Neutrophil (primary cell): Measurements from ENCODE around the gene LRMDA.
"Not testable (repeated sequence)": the region's sequence is repeated elsewhere in the genome, so short reads cannot be mapped to it uniquely, and the experiment has no call there.

Experiments used
- H3K27ac ChIP-seq: fragments of 200-600 bp; sonication (generic); 2 replicates; pipeline ENCODE4 v1.5.1; 2016; ENCODE audit warnings: mild to moderate bottlenecking, moderate library complexity
- H3K27me3 ChIP-seq: fragments of 200-600 bp; sonication (generic); 2 replicates; pipeline ENCODE4 v1.6.0; 2016; ENCODE audit warnings: mild to moderate bottlenecking
- H3K36me3 ChIP-seq: fragments of 200-600 bp; sonication (generic); 2 replicates; pipeline ENCODE4 v1.5.1; 2017
- H3K4me1 ChIP-seq, 2 experiments: fragments of 200-600 bp in 1 of 2; sonication (generic) in 1 of 2; 1 replicate in 1 of 2; 2 replicates in 1 of 2; pipeline versions ENCODE4 v1.5.1 to v1.6.1; 2013 to 2016; ENCODE audit warnings: low read depth in 1 of 2, low read length in 1 of 2, mild to moderate bottlenecking in 1 of 2, moderate library complexity in 1 of 2; ENCODE audit not compliant: control insufficient read depth in 1 of 2, insufficient read depth in 1 of 2
- H3K4me3 ChIP-seq, 2 experiments: fragments of 200-600 bp in 1 of 2; sonication (generic) in 1 of 2; 1 replicate in 1 of 2; 2 replicates in 1 of 2; pipeline ENCODE4 v1.5.1; 2013 to 2016; ENCODE audit warnings: low read depth in 1 of 2, low read length in 1 of 2, mild to moderate bottlenecking in 1 of 2, moderate library complexity in 1 of 2
- H3K9me3 ChIP-seq: fragments of 200-600 bp; sonication (generic); 2 replicates; pipeline ENCODE4 v1.5.1; 2016
- CTCF ChIP-seq: fragments of 200-600 bp; sonication (generic); IDR thresholded peaks from 2 replicates; pipeline ENCODE4 v1.5.1; 2016; ENCODE audit warnings: antibody characterized with exemption

Gene LRMDA

GRCh38 chr10:76050291-76050625, 618.8 kb downstream of the LRMDA start:
- H3K4me1 ChIP-seq: no peaks in the 10 kb centered on the region
- no peak for TF ChIP-seq CTCF
- peaks cover 1% of the 10 kb centered on the region for H3K9me3 ChIP-seq
- no peak overlapping the region for H3K4me3 ChIP-seq
- no peaks in the 10 kb centered on the region for H3K27me3 ChIP-seq
- no peaks in the 10 kb centered on the region for H3K36me3 ChIP-seq
- no peak overlapping the region for H3K27ac ChIP-seq

DNA sequence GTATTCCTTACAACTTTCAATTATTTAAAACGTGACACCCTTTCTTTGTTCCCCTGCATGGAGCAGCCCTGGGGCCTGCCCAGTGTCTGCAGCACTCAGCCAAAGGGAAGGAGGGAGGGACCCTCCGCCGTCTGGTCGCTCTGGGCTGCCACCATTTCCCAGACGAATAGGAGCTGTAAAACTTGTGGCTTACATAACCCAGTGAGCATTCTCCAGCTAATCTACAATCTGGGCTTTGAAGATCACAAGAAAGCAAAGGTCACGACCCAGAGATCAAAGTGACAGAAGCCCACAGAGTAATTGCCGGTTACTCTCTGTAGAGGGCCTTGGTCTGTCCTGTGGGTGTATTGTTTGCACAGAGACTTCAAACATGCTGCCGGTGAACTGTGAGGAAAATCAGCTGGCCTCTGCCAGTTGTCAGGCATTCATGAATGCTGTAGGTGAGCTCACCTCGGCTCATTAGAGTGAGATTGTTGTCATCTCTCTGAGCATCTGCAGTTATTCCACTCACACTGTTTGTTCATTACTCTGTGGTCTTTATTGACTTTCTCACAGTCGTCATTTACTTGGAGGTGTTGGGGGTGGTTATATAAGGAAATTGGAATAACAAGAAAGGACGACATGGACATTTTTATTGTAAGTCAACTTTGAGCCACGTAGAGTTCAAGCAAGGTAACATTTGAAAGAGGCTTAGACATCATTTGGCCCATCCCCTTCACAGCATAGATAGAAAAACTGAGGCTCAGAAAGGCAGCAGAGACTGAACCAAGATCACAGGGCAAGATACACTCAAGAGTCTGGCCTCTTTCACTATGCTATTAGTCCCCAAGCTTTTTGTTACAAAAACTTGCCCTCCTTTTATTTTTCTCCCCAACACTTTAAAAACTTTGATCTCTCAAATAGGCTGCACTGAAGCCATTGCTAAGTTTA, 619.8 kb downstream of the LRMDA start:
- no peak overlapping the region for H3K27ac ChIP-seq
- no peak for TF ChIP-seq CTCF
- H3K4me1 ChIP-seq: no peaks in the 10 kb centered on the region
- H3K9me3 ChIP-seq: peaks cover 10% of the 10 kb centered on the region
- no peaks in the 10 kb centered on the region for H3K27me3 ChIP-seq
- no peaks in the 10 kb centered on the region for H3K36me3 ChIP-seq
- no peak overlapping the region for H3K4me3 ChIP-seq

GRCh38 chr10:76052682-76053503, 621.5 kb downstream of the LRMDA start:
- H3K9me3 ChIP-seq: peaks cover 17% of the 10 kb centered on the region
- no peaks in the 10 kb centered on the region for H3K4me1 ChIP-seq
- H3K27ac ChIP-seq: no peak overlapping the region
- no peak for TF ChIP-seq CTCF
- no peaks in the 10 kb centered on the region for H3K27me3 ChIP-seq
- no peak overlapping the region for H3K4me3 ChIP-seq
- no peaks in the 10 kb centered on the region for H3K36me3 ChIP-seq

GRCh38 chr10:76055466-76055865, 624.0 kb downstream of the LRMDA start:
- no peaks in the 10 kb centered on the region for H3K4me1 ChIP-seq
- peaks cover 17% of the 10 kb centered on the region for H3K9me3 ChIP-seq
- no peak overlapping the region for H3K4me3 ChIP-seq
- no peaks in the 10 kb centered on the region for H3K27me3 ChIP-seq
- no peak overlapping the region for H3K27ac ChIP-seq
- H3K36me3 ChIP-seq: no peaks in the 10 kb centered on the region
- TF ChIP-seq CTCF: no peak

- no peak for TF ChIP-seq CTCF
- H3K4me1 ChIP-seq: no peaks in the 10 kb centered on the region
- H3K36me3 ChIP-seq: no peaks in the 10 kb centered on the region
- peaks cover 17% of the 10 kb centered on the region for H3K9me3 ChIP-seq
- no peak overlapping the region for H3K27ac ChIP-seq
- no peak overlapping the region for H3K4me3 ChIP-seq
- no peaks in the 10 kb centered on the region for H3K27me3 ChIP-seq
These were observed 624.5 kb downstream of the LRMDA start for GRCh38 chr10:76055963-76056362.

DNA sequence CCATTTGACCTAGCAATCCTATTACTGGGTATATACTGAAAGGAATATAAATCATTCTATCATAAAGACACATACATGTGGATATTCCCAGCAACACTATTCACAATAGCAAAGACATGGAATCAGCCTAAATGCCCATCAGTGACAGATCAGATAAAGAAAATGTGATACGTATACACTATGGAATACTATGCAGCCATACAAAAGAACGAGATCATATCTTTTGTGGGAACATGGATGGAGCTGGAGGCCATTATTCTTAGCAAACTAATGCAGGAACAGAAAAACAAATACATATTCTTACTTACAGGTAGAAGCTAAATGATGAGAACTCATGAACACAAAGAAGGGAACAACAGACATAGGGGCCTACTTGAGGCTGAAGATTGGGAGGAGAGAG, 629.6 kb downstream of the LRMDA start:
- not testable (repeated sequence) for H3K4me1 ChIP-seq, H3K27ac ChIP-seq, H3K36me3 ChIP-seq, H3K27me3 ChIP-seq, H3K4me3 ChIP-seq, H3K9me3 ChIP-seq
